ENCODE measurements around the gene MARK3.

The MARK3 gene

DNA sequence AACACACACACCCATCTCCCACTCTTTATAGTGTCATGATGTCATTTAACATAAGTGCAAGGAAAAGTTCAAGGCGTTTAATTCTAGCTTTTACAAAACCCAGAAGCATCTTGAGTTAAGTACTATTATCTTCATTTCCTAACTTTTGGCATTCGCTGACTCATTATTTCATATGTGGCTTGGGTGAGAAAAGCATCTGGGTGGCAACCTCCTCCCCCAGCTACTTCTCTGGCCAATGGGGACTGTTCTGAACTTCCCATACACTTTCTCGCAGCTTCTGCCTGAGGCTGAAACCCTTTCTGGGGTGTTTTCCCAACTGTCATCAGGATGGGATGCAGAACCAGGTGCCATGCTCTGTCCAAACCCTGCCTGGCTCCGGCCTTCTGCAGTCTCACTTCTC, 2.8 kb upstream of the MARK3 start:
- TF ChIP-seq GABPA (IDR thresholded peaks at IDR 0.05; ENCODE audit: low read depth), result no peak
- TF ChIP-seq, protein P1, sequence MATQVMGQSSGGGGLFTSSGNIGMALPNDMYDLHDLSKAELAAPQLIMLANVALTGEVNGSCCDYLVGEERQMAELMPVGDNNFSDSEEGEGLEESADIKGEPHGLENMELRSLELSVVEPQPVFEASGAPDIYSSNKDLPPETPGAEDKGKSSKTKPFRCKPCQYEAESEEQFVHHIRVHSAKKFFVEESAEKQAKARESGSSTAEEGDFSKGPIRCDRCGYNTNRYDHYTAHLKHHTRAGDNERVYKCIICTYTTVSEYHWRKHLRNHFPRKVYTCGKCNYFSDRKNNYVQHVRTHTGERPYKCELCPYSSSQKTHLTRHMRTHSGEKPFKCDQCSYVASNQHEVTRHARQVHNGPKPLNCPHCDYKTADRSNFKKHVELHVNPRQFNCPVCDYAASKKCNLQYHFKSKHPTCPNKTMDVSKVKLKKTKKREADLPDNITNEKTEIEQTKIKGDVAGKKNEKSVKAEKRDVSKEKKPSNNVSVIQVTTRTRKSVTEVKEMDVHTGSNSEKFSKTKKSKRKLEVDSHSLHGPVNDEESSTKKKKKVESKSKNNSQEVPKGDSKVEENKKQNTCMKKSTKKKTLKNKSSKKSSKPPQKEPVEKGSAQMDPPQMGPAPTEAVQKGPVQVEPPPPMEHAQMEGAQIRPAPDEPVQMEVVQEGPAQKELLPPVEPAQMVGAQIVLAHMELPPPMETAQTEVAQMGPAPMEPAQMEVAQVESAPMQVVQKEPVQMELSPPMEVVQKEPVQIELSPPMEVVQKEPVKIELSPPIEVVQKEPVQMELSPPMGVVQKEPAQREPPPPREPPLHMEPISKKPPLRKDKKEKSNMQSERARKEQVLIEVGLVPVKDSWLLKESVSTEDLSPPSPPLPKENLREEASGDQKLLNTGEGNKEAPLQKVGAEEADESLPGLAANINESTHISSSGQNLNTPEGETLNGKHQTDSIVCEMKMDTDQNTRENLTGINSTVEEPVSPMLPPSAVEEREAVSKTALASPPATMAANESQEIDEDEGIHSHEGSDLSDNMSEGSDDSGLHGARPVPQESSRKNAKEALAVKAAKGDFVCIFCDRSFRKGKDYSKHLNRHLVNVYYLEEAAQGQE (IDR thresholded peaks at IDR 0.05; ENCODE audit: insufficient replicate concordance, low read depth), result no peak
- TF ChIP-seq, protein P2, sequence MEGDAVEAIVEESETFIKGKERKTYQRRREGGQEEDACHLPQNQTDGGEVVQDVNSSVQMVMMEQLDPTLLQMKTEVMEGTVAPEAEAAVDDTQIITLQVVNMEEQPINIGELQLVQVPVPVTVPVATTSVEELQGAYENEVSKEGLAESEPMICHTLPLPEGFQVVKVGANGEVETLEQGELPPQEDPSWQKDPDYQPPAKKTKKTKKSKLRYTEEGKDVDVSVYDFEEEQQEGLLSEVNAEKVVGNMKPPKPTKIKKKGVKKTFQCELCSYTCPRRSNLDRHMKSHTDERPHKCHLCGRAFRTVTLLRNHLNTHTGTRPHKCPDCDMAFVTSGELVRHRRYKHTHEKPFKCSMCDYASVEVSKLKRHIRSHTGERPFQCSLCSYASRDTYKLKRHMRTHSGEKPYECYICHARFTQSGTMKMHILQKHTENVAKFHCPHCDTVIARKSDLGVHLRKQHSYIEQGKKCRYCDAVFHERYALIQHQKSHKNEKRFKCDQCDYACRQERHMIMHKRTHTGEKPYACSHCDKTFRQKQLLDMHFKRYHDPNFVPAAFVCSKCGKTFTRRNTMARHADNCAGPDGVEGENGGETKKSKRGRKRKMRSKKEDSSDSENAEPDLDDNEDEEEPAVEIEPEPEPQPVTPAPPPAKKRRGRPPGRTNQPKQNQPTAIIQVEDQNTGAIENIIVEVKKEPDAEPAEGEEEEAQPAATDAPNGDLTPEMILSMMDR (IDR thresholded peaks at IDR 0.05; ENCODE audit: insufficient read depth, low read length), result no peak
- no peak for TF ChIP-seq POLR2AphosphoS5 (IDR thresholded peaks at IDR 0.05; ENCODE audit: low read depth)
- no peak for TF ChIP-seq SPI1 (IDR thresholded peaks at IDR 0.05; ENCODE audit: borderline replicate concordance, low read depth)
- no peak overlapping the region for H3K4me3 ChIP-seq (replicated peaks; ENCODE audit: insufficient read depth, low read length)
- no peaks in the 10 kb centered on the region for H3K27me3 ChIP-seq (ENCODE audit: insufficient read depth, poor library complexity, severe bottlenecking)
- DNase-seq (ENCODE audit: low read depth in 1 of 2, low spot score in 1 of 2), result peak; percentile 52 to 78
- H3K27ac ChIP-seq (replicated peaks), result peak overlapping the region; percentile 27; the same call in 1 of the 2 replicates

DNA sequence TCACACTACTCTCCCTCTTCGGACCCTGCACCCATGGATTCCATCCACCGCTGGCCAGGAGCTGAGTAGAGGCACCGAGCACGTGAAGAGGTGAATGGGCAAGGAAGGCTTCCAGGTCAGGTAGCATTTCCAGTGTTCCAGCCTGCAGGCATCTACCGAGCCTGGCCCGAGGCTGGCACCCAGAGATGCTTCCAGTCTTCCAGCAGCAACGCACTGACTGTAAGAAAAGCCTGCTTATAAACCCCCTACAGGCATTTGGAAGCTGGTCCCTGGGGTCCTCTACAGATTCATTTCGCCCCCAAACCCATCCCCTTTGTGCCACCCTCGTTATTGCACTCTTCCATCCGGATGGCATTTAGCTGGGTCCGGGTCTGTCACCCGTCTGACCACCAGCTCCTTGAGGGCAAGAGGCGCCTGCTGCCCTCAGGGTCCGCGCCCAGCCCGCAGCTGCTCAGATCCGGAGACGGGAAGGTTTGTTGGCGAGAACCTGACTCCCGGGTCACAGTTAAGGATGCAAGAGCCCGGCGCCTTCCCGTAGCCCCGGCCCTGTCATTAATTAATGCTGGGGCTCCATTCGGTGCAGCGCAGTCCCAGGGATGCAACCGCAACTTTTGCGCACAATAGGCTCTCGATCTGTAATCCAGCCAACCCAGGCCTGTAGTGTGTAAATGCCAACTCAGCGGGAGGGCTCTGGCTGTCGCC, 614 bp upstream of the MARK3 start:
- TF ChIP-seq POLR2AphosphoS5 (IDR thresholded peaks at IDR 0.05; ENCODE audit: low read depth) (no peak), SPI1 (IDR thresholded peaks at IDR 0.05; ENCODE audit: borderline replicate concordance, low read depth) (no peak), GABPA (IDR thresholded peaks at IDR 0.05; ENCODE audit: low read depth) (no peak)
- TF ChIP-seq, protein P2 (IDR thresholded peaks at IDR 0.05; ENCODE audit: insufficient read depth, low read length), result no peak
- TF ChIP-seq, protein P1 (IDR thresholded peaks at IDR 0.05; ENCODE audit: insufficient replicate concordance, low read depth), result no peak
- Histone ChIP-seq H3K27ac (replicated peaks) (peak overlapping the region; percentile 90), H3K27me3 (ENCODE audit: insufficient read depth, poor library complexity, severe bottlenecking) (no peaks in the 10 kb centered on the region), H3K4me3 (replicated peaks; ENCODE audit: insufficient read depth, low read length) (peak overlapping the region; percentile 94)
- DNase-seq (ENCODE audit: low read depth in 1 of 2, low spot score in 1 of 2), result no peak

DNA sequence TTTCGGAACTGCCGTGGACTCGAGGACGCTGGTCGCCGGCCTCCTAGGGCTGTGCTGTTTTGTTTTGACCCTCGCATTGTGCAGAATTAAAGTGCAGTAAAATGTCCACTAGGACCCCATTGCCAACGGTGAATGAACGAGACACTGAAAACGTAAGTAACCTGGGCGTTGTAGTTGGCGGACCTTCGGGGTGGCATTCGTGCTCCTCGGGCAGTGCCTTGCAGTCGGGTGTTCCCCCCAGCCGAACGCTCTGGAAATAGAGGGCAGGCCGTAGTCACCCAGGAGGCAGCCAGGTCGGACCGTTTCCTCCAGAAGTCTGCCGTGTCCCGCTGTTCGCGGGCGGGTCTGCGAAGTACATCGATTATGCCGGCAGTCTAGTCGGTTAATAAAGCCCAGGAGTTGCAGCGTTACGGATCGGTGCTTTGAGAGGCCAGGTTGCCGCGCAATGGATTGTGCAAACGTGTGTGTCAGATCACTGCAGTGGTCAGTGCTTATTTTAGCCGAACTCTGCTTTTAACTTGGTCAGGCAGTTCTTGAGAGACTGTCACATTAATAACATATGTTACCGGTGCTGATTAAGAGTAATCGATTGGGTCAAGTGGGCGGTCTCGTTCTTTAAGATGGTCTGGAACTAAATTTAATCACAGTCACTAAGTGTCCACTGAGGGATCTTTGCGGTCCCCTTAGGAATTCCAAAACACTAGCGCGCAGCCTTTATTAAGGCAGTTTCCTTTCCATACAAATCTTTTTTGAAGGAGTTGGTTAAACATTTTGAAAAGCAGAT, 906 bp downstream of the MARK3 start:
- peak in 1 of 2 experiments; percentile 34 for DNase-seq (ENCODE audit: low read depth in 1 of 2, low spot score in 1 of 2)
- Histone ChIP-seq H3K27ac (replicated peaks) (peak overlapping the region; percentile 90), H3K27me3 (ENCODE audit: insufficient read depth, poor library complexity, severe bottlenecking) (no peaks in the 10 kb centered on the region), H3K4me3 (replicated peaks; ENCODE audit: insufficient read depth, low read length) (peak overlapping the region; percentile 94)
- no peak for TF ChIP-seq POLR2AphosphoS5 (IDR thresholded peaks at IDR 0.05; ENCODE audit: low read depth)
- TF ChIP-seq, protein P1 (IDR thresholded peaks at IDR 0.05; ENCODE audit: insufficient replicate concordance, low read depth), result no peak
- TF ChIP-seq GABPA (IDR thresholded peaks at IDR 0.05; ENCODE audit: low read depth), result no peak
- TF ChIP-seq, protein P2 (IDR thresholded peaks at IDR 0.05; ENCODE audit: insufficient read depth, low read length), result no peak
- TF ChIP-seq SPI1 (IDR thresholded peaks at IDR 0.05; ENCODE audit: borderline replicate concordance, low read depth), result no peak

Data from HL-60 (cell line).